ENCODE measurements around the gene FOXJ1.

FOXJ1 gene

GRCh38 chr17:76139801-76140660, 1.0 kb downstream of the FOXJ1 start:
- DNase-seq = peak; percentile 78

- no peak for DNase-seq
Measured at GRCh38 chr17:76138896-76139752, 1.9 kb downstream of the FOXJ1 start.

DNA sequence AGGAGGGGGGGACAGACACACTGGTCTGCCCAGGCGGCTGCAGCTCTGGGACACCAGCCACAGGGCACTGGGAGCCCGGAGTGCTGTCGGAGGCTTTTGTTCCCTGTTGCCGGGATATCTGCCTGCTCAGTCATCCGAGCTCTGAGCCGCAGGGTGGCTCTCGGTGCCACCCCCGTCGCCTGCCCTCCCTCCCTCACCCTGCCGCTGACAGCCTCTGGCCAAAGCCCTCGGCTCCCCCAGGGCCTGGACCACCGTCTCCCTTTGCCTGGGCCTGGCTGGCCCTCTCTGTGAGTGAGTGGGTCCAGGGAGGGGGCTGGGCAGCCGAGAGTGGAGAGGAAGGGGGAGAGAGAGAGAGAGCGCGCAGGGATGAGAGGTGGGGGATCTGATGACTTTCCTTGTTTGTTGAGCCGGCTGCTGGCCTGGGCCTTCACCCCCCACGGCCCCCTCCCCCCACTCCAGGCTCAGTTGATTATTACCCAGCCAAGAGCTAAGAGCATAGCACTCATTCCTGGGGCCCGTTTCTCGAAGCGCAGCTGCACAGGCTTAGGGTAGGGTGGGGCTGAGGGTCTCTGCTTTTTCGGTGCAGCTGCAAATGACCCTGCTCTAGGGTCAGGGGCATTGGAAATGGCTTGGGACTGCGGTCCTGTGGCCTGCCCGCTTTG, 2.7 kb downstream of the FOXJ1 start:
- no peak for DNase-seq

DNA sequence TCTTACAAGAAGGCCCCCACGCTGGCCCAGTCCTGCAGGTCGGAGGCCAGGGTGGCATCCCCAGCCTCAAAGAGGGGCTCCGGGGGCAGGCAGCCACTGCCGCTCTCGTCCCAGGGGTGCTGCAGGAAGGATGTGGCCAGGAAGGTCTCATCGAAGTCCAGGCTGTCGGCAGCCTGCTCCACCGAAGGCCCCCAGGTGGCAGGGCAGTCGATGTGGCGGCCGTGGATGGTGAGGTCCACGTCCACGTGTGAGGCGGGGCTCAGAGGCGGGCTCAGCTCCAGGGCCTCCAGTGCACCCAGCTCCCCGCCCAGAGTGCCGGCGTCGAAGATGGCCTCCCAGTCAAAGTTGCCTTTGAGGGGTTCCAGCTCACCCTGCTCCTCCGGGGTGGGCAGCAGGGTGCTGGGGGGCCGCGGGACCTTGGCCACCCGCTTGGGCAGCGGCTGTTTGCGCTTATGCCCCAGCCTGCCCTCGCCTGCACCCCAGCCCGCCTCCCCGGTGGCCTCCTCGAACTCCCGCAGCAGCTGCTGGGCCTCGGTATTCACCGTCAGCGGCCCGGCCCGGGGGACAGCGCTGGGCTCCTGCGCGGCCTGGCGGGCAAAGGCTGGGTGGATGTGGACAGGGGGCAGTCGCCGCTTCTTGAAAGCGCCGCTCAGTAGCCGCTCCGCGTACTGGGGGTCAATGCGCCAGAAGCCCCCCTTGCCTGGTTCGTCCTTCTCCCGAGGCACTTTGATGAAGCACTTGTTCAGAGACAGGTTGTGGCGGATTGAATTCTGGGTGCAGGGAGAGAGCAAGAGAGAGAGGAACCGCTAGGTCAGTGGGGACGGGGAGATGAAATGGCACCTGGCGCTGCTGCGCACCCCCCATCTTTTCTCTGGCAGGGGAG, 3.5 kb downstream of the FOXJ1 start:
- DNase-seq = no peak

- DNase-seq = no peak
Measured at GRCh38 chr17:76137001-76137350, 4.1 kb downstream of the FOXJ1 start.

- no peak for DNase-seq
Measured at GRCh38 chr17:76136276-76137000, 4.6 kb downstream of the FOXJ1 start.

GRCh38 chr17:76135810-76136188, 5.2 kb downstream of the FOXJ1 start:
- DNase-seq = no peak

GRCh38 chr17:76134911-76135809, 5.9 kb downstream of the FOXJ1 start:
- no peak for DNase-seq

DNA sequence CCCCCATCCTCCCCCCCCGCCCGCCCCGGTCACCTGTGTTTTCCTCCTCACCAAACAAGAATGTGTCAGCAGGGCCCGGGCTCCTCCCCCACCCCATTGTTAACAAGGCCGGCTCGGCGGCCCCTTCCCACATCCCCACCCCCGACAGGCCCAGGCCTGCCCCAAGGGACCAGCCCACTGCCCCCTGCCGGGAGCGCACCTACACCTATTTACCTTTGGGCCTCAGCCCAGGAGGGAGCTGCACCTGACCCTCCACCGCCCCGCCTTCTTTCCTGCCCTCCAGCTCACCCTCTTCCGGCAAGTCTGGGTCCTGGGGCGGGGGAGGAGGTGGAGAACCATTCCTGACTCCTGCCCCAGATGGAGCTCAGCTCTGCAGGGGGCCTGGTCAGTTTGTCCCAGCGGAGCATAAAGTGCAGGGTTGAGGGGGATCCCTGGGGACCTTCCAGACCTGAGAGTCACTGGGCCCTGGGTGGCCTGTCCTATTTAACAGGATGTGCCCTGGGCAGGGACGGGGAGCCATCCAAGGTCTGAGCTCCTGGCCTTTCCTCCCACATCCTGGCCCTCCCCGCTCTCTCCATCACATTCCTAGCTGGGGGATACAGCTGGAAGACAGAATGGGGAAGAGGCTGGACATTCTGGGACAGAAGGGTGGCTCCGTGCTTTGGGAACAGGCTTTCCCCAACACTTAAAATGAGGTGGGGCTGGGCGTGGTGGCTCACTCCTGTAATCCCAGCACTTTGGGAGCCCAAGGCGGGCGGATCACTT, 8.3 kb downstream of the FOXJ1 start:
- no peak for DNase-seq

GRCh38 chr17:76131692-76132573, 9.1 kb downstream of the FOXJ1 start:
- DNase-seq = no peak

- no peak for DNase-seq
Measured at GRCh38 chr17:76131051-76131691, 9.9 kb downstream of the FOXJ1 start.

- no peak for DNase-seq
Measured at GRCh38 chr17:76130473-76130872, 10.6 kb downstream of the FOXJ1 start.

- no peak for DNase-seq
Measured at GRCh38 chr17:76125922-76126321, 15.1 kb downstream of the FOXJ1 start.

DNA sequence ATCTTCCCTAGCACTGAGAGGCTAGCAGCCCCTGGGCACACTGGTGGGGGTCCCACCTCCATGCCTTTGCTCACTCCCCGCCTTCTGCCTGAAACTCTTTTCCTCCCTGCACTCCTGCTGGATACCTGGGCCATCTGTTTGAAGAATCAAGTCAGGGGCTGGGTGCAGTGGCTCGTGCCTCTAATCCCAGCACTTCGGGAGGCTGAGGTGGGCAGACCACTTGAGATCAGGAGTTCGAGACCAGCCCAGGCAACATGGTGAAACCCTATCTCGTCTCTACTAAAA, 15.7 kb downstream of the FOXJ1 start:
- DNase-seq = no peak

- no peak for DNase-seq
Measured at GRCh38 chr17:76124582-76125390, 16.3 kb downstream of the FOXJ1 start.

DNA sequence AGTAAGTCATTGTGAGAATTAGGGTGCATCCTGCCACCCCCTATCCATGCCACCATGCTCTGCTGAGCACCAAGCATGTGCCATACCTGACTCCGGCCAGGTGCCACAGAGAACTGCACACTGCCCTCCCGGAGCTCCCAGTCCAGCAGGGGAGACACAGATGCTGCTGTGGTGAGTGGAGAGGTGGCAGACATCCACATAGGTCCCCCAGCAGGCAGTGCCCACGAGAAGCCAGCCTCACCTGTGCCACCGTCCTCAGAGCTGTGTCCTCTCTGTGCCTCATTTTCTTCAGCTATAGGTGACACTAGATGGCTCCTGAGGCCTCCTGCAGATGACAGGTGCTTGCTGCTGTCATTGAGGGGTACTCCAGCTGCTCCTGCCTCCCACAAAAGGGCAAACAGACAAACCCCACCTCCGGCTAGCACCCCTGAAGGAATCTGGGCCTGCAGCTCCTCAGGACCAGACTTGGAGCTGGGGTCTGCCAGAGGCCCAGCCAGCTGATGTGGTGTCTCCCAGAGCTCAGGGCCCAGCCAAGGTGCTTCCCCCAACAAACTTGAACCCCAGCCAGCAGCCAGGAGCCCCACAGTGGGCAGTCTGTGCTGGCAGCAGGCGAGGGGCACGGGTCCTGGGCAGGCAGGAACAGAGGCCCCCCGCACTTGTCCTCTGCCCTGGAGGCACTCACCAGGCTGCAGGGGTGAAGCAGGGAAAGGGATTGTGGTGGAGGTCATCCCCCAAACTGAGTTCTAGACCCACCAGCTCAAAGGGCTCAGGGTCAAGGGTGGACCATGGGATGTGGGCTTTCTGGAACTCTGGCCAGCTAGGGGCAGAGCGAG, 17.1 kb downstream of the FOXJ1 start:
- no peak for DNase-seq

- DNase-seq = no peak
Measured at GRCh38 chr17:76123191-76123499, 17.9 kb downstream of the FOXJ1 start.
